HG03439 (cell line): Measurements from ENCODE around the gene CRYZL1.

Experiments used
- ATAC-seq: cut with Tn5 transposase; IDR thresholded peaks from one replicate; pipeline ENCODE4 v1.9.1; 2021; ENCODE audit warnings: mild to moderate bottlenecking, moderate library complexity; ENCODE audit not compliant: unreplicated experiment

Gene CRYZL1

GRCh38 chr21:33662046-33662445 is 20.5 kb upstream of the CRYZL1 start:
- ATAC-seq, result no peak

DNA sequence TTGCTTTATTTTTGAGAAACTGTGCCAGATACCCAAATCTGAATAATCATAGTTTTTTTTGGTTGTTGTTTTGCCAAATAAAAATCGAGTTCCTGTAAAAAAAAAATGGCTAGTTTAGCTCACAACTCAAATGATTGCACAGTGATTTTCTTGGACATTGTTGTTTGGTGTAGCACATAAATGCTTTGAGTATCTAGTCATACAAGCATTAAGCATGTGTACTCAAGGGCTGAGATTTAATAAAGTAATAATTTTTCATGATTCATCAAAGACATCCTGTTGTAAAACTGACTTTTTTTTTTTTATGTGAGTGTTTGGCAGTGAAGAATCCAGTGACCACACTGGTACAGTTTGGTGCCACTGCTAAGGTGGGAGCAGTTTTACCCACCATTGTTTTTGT is 19.6 kb upstream of the CRYZL1 start:
- no peak for ATAC-seq

DNA sequence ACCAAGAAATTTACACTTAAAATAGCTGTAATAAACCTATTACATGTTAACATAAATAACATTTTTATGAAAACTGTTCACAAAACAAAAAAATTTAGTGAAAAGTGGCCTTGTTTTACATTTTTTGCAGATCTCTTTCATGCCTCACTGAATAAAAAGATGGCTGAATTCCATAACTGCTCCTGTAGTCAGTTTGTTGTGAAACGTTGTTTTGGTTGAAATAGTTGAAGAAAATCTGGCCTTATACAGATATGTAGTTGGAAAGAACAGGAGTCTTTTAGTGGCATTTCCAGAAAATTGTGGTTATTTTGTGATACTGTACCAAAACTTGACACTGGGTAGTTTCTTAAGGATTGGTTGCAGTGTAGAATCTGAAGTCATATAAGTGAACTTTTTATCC is 18.9 kb upstream of the CRYZL1 start:
- no peak for ATAC-seq

DNA sequence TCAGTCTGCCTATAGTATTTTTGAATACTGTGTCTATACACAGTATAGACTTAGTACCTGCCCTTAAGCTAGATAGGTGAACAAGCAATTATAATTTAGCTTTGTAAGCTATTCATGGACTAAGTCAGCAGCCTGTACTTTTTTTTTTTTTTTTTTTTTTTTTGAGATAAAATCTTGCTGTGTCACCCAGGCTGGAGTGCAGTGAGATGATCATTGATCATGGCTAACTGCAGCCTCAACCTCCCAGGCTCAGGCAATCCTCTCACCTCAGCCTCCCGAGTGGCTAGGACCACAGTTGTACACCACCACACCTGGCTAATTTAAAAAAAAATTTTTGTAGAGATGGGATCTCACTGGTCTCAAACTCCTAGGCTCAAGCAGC is 18.0 kb upstream of the CRYZL1 start:
- no peak for ATAC-seq

DNA sequence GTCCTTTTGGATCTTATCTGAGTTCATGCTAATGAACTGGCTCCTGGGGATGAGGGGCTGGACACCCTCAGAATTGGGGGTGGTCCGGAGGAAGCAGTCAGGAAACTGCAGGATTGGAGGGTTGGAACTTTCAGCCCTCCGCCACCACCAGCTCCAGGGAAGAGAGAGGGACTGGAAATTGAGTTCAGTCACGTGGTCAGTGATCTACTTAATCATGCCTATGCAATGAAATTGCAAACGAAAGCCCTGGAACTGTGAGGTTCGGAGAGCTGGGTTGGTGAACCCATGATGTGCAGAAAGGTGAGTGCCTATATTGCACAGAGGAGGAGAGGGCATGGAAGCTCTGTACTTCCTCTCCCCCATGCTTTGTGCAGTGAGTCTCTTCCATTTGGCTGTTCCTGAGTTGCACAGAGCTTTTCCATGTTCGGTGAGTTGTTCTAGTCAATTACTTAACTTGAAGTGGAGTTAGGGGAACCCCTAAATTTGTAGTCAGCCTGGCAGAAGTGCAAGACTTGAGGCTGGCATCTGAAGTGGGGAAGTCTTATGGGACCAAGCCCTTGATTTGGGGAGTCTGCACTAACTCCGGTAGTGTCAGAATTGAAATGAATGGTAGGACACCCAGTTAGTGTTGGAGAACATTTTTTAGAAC is 17.5 kb upstream of the CRYZL1 start:
- ATAC-seq, result no peak

DNA sequence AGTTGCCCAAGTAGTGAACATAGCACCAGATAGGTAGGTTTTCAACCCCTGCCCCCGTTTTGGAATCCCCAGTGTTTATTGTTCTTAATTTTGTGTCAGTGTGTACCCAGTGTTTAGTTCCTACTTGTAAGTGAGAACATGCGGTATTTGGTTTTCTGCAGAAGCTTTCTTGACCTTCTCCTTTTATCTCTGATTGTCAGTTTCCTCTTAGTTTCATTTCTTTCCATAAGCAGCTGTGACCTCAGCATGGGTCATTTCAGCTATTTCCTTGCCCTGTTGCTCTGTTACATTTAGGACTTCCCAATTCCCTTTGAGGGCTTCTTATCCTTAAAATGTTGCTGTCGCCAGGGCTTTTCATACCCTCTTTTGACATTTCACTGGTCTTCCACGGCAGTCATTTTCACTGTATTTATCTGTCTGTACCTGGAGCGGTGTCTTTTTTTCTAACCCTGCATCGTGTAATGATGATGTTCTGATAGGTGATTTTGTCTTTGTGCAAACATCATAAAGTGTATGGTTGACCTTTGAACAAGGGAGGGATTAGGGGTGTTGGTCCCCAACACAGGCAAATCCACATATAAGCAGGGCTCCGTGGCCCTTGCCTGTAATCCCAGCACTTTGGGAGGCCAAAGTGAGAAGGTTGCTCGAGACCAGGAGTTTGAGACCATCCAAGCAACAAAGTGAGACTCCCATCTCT is 15.7 kb upstream of the CRYZL1 start:
- no peak for ATAC-seq

DNA sequence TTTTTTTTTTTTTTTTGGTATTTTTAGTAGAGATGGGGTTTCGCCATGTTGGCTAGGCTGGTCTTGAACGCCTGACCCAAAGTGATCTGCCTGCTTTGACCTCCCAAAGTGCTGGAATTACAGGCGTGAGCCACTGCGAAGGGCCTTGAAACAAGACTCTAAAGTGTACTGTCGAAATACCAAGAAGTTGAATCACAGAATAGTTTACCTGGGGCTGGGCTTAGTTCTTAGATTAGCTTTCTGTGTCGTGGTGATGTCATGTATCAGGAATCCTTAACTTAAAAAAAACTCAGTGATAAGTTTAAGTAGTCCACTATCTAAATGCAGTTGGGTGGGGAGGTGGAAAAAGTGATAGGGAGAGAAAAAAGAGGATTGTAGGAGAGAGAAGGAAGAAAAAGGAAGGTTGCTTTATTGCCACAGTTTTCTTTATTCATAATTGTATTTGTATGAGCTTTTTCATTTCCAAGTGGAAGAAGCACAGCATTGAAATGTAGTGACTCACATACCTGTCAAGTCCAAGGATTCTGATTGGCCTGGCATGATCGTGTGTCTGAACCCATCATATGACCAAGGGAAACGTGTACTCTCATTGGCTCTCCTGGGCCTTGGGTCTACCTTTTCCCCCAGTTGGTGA is 14.2 kb upstream of the CRYZL1 start:
- no peak for ATAC-seq

DNA sequence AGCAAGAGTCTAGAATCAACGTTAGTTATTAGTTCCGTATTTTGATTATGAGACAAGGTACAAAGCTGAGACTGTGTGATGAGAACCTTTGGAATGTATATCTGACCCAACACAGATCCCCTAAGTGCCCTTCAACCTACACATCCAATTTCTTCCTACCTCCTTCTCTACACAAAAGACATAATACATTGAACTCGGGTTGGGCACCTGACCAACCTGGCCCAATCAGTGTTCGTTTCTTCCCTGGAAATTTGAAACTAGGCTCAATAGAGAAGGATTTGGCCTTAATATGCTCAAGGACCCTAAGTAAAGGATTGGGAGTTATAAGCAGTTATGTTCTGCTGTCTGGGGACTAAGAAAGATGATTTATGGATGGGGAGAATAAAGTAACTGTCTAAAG is 12.9 kb upstream of the CRYZL1 start:
- ATAC-seq, result no peak

- no peak for ATAC-seq
These were observed 10.6 kb upstream of the CRYZL1 start for GRCh38 chr21:33651965-33652680.

- ATAC-seq, result no peak
These were observed 9.5 kb upstream of the CRYZL1 start for GRCh38 chr21:33650929-33651509.

DNA sequence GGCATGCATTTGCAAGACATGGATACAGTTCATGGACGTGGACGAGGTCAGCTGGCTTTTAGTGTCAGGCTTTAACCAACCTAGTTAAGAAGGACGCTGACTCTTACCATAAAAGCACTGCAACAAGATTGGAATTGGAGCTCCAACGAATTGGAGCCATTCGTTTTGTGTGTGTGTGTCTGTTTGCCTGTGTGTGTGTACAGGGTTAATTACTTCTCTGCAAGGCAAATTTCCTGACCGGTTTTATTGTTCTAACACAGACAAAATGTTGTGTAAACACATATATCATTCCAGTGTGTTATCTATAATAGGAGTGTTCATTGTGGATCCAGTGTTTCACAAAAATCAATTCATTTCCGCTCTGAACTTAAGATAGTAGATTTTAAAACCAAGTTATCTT is 8.7 kb upstream of the CRYZL1 start:
- ATAC-seq, result no peak

DNA sequence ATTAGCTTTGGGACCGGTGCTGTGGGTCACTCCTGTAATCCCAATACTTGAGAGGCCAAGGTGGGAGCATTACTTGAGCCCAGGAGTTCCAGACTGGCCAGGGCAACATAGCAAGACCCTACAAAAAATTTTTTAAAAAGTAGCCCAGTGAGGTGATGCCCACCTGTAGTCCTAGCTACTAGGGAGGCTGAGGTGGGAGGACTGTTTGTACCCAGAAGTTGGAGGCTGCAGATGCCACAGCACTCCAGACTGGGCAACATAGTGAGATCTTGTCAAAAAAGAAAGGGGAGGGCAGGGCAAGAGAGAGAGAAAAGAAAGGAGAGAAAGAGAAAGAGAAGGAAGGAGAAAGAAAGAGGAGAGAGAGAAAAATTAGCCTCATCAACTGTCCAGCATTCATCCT is 7.0 kb upstream of the CRYZL1 start:
- no peak for ATAC-seq

DNA sequence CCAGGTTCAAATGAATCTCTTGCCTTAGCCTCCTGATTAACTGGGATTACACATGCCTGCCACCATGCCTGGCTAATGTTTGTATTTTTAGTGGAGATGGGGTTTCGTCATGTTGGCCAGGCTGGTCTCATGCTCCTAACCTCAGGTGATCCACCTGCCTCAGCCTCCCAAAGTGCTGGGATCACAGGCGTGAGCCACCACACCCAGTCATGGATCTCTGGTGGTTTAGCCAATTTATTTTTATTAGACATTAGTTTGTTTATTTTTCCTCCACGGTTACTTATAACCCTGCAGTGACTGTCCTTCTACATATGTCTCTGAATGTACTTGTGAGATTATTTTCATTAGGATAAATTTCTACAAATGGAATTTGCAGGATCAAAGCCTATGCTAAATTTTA is 6.0 kb upstream of the CRYZL1 start:
- ATAC-seq, result no peak

DNA sequence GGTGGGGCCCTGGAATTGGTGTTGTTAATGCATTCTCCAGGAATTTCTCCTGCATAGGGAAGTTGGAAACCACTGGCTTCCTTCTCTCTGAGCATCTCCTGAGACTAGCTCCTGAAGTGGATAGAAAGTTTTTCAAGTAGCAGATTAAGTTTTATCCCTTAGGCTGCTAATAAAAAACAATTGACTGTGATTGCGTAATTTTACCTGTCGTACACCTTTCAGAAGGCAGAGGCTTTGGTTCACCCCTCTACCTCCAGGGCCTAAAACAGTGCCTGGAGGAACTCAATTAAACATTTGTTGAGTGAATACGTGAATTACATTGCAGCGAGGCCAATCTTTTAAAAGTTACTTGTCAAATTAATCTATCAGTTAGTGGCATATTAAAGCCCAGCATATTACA is 4.2 kb upstream of the CRYZL1 start:
- ATAC-seq, result no peak

DNA sequence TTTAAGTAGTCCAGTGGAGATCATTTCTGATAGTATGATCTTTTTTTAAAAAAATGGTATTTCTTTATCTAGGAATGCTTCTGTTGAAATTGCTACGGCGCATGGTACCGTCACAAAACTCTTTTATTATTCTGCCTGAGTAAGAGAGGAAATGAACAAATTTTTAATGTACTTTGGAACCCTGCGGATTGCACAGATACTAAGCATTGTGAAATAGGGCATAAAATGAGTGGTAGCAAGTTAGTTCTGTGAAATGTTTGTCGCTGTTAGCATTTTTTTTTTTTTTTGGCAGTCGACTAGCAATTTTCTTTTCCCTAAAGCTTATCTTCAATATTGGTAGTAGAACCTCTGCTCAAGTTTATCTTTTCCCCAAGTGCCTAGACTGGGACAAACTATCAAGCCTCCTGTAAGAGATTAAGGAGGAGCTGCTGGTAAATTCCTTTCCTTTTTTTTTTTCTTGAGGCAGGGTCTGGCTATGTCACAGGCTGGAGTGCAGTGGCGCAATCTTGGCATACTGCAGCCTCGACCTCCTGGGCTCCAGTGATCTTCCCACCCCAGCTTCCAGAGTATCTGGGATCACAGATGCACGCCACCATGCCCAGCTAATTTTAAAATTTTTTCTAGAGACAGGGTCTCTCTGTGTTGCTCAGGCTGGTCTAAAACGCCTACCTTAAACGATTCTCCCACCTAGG is 3.0 kb upstream of the CRYZL1 start:
- no peak for ATAC-seq

DNA sequence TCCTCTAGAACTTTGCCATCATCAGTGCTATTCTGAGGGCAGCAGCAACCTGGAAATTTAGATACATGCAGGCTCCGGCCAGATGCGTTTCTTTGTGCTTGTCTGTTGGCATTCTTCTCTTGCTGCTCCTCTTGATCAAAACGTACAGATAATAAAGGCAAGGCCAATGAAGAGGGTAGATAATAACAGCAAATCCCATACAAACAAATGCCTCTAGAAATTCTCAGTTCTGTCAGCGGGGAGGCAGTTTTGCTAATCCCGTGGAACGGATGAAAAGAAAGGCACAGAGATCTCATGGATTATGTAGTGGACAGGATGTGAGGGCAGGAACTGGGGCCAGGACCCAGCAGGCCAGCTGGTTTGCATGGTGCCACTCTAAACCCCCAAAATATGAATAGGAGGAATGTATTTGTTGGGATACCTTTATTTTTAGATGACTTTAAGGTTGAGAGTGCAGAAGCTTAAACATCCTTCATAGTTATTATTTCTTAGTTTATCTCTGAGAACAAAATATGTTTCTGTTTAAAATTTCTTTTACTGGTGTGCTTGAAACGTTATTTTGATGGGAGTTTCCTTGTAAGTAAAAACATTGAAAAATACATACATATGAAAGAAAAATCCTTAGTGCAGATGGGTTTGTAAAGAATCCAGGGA is 2.2 kb upstream of the CRYZL1 start:
- ATAC-seq, result no peak

- ATAC-seq, result no peak
These were observed 1.5 kb upstream of the CRYZL1 start for GRCh38 chr21:33642896-33643657.

DNA sequence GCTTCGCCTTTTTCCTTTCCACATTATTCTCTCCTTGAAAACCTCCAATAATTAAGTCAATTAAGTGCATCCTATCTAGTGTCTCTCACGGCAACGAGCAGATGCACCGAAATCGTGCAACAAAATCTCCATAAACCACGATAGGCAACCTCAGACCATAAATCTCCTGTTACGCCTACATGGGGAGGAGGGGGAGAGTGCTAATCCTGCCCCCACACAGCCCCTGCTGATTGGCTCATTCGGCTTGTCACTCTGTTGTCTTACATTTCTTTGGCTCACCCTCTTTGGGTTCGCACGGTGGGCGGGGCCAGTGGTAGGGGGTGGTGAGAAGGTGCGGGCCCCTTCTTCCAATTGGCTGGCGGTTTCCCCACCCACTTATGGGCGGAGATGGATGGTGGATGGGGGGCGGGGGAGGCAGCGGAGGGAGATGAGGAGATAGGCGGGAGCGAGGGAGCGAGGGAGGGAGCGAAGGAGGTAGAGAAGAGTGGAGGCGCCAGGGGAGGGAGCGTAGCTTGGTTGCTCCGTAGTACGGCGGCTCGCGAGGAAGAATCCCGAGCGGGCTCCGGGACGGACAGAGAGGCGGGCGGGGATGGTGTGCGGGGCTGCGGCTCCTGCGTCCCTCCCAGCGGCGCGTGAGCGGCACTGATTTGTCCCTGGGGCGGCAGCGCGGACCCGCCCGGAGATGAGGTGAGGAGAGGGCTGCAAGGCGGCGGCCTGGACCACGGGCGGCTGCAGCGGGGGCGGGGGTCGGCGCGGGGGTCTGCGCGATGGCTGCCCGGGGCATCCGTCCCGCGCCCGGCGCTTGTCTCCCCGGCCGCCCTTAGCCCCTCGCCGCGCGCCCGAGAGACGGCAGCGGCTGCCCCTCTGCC is 720 bp upstream of the CRYZL1 start, which contains the start of gene ITSN1:
ITSN1 (plus strand) TSS at position 475 of the 869 bp plus-strand sequence. CDS start 76,328 bp downstream, outside the sequence.
- ATAC-seq, result peak; percentile 87
